Peyer's patch (tissue), 4 donors: ENCODE results near the gene DDB1.

Source experiments
- CTCF ChIP-seq, 6 experiments: fragments of 450-650 bp in 4 of 6; fragments of 200-600 bp in 2 of 6; sonication (generic) in 1 of 6; IDR thresholded peaks; one replicate each; pipeline ENCODE4 v1.5.1; 2017 to 2019; ENCODE audit warnings: antibody characterized with exemption in 6 of 6, mild to moderate bottlenecking in 3 of 6, moderate library complexity in 1 of 6
- POLR2A ChIP-seq, 2 donors: fragments of 450-650 bp; IDR thresholded peaks; one replicate each; pipeline ENCODE4 v1.5.1; 2017; ENCODE audit warnings: antibody characterized with exemption in 2 of 2, mild to moderate bottlenecking in 2 of 2, moderate library complexity in 2 of 2

GRCh38 chr11:61297341-61297740 lies 35.6 kb downstream of the DDB1 start:
- TF ChIP-seq CTCF (IDR thresholded peaks at IDR 0.05) = no peak
- TF ChIP-seq POLR2A (IDR thresholded peaks at IDR 0.05) = no peak
